Measurements from ENCODE around the gene FCHSD2. TPM values are rescaled to one million over a fixed set of nuclear protein-coding genes. Genes with fewer than 3 reads are reported as not detected.

Gene FCHSD2
- total and polyA plus RNA-seq, 2 of the 8 experiments (the other 6 are each of a cell fraction or from before 2014, with no cell fraction given), result 4.1 to 7.8 TPM

DNA sequence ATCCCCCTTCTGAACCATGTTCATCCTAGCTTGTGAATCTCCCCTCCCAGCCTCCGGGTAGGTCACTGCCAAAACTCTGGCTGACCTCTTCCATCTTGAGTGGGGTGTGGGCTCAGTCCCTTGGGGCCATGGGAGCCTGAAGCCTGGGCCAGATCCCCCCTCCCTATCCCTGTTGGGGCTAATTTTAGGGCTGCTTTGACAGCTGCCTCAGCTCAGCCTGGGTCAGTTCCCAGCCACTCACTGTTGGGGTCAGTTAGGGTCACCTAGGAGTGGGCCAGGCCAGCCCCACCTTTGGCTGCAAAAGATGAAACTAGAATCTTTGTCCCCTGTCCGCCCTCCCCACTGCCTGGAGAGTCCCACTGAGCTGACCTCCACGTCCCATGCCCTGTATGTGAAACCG, 46.2 kb upstream of the FCHSD2 start (continued):
- no peak for TF ChIP-seq CHD7 (IDR thresholded peaks at IDR 0.05; ENCODE audit: insufficient replicate concordance, low read length)
- TF ChIP-seq KDM4A (IDR thresholded peaks at IDR 0.05; ENCODE audit: low read depth, low read length, severe bottlenecking), result no peak
- no peak for TF ChIP-seq EP300 (IDR thresholded peaks at IDR 0.05; ENCODE audit: borderline replicate concordance in 1 of 2, low read depth in 2 of 2, low read length in 2 of 2)
